Activated CD4-positive, alpha-beta T cell treated with anti-CD3 and anti-CD28 coated beads, Interleukin-2, amount 10 ng/mL, durations not matched to agents 24 days and 14 days (primary cell): ENCODE results near the gene CSRP1. TPM values are rescaled to one million over a fixed set of nuclear protein-coding genes. Genes with fewer than 3 reads are reported as not detected.
"Not testable (repeated sequence)": the region's sequence is repeated elsewhere in the genome, so short reads cannot be mapped to it uniquely, and the experiment has no call there.

Experiments
- DNase-seq: peaks from one replicate; pipeline ENCODE4 v3.0.0; 2022
- H3K27ac Mint-ChIP-seq: one replicate; pipeline ENCODE4 v1.8.0; 2022; ENCODE audit warnings: mild to moderate bottlenecking, mixed read lengths
- H3K27me3 Mint-ChIP-seq: one replicate; pipeline ENCODE4 v1.8.0; 2022; ENCODE audit warnings: mixed read lengths
- H3K36me3 Mint-ChIP-seq: one replicate; pipeline ENCODE4 v1.8.0; 2022; ENCODE audit warnings: low read depth, mild to moderate bottlenecking, mixed read lengths
- H3K4me1 Mint-ChIP-seq: one replicate; pipeline ENCODE4 v1.8.0; 2021; ENCODE audit warnings: mixed read lengths
- H3K4me3 Mint-ChIP-seq: one replicate; pipeline ENCODE4 v1.8.0; 2022; ENCODE audit warnings: mild to moderate bottlenecking, moderate library complexity, mixed read lengths
- H3K9me3 Mint-ChIP-seq: one replicate; pipeline ENCODE4 v1.8.0; 2021; ENCODE audit warnings: mixed read lengths
- intact Hi-C: fragments of 100-400 bp; cut with micrococcal nuclease; formaldehyde crosslinking; loops from one replicate; pipeline ENCODE4 v1.15.1; 2023
- total RNA-seq: library from RNA; stranded (reverse); gene quantifications from 2 replicates; pipeline ENCODE4 v1.2.3, GENCODE V29; 2022

The CSRP1 gene
- total RNA-seq, 1 donor from 2014 or later = 59.0 TPM

DNA sequence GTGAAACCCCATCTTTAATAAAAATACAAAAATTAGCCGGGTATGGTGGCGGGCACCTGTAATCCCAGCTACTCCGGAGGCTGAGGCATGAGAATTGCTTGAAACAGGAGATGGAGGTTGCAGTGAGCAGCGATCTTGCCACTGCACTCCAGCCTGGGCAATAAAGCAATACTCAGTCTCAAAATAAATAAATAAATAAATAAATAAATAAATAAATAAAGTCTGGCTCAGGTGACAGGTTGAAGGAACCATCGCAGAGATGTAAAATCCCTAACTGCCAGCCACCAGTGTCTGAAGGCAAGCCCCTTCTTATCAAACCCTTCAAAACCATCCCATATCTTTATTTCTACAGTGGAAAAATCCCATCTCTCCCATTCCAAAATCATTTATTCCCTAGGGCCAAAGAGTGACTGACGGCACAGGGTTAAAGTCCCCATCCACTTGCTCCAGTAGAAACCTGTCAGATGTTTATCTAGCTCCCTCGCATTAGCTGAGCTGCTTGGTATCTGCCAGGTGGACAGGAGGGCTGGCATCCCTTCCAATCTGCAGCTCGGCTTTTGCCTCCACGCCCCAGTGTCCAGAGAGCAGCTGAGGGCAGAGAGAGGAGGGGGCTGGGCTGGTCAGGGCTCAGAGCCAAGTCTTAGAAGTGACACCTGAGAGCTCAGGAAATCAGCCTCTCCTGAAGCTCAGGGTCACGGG, 5.0 kb downstream of the CSRP1 start:
- no peak overlapping the region for H3K4me3 Mint-ChIP-seq

DNA sequence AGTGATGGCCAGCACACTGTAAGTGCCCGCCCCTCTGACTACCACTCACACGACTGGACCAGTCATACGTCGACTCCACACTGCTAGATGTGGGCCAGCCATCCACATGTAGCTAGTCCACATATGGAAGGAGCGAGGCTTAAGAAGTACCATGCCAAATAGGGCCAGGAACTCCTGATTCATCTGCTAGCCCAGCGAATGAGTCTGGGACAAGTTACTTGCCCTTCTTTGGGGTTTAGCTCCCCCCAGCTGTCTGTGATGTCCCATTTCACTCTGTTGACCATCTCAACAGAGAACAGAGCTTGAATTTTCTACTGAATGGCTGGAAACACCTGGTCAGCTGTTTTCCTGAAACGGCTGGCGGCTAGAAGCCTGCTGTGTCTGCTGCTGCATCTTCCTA, 5.8 kb downstream of the CSRP1 start:
- DNase-seq = no peak
- intact Hi-C loops = no loop called here
- no peak overlapping the region for H3K27ac Mint-ChIP-seq
- no peaks in the 10 kb centered on the region for H3K9me3 Mint-ChIP-seq
- no peak overlapping the region for H3K4me3 Mint-ChIP-seq
- no peaks in the 10 kb centered on the region for H3K27me3 Mint-ChIP-seq
- H3K36me3 Mint-ChIP-seq = peaks cover 9% of the 10 kb centered on the region
- H3K4me1 Mint-ChIP-seq = peaks cover 20% of the 10 kb centered on the region

More for the DNA sequence above, 5.0 kb downstream of the CSRP1 start:
- H3K27me3 Mint-ChIP-seq = no peaks in the 10 kb centered on the region
- no peaks in the 10 kb centered on the region for H3K9me3 Mint-ChIP-seq
- H3K36me3 Mint-ChIP-seq = peaks cover 9% of the 10 kb centered on the region
- peaks cover 22% of the 10 kb centered on the region for H3K4me1 Mint-ChIP-seq
- DNase-seq = no peak
- no peak overlapping the region for H3K27ac Mint-ChIP-seq
- intact Hi-C loops = no loop called here

DNA sequence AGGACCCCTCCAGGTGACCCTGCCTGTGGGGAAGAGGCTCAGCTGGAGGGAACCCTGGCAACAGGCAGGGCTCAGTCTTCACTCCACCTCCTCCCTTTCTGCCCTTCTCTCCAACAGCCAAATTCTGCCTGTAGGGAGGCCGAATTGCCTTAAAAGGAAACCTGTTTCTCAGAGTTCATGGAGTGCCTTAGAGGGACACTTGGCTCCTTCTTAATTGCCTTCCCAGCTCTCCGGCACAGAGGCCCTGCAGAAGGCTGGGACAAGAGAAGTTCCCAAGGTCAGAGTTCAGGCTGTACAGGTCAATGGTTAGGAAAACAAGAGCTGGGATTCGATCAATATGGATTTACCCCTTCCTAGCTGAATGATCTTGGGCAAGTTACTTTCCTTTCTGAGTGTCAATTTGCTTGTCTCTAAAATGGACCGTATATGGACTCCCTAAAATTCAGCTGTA, 6.2 kb downstream of the CSRP1 start:
- intact Hi-C loops = no loop called here
- no peak overlapping the region for H3K27ac Mint-ChIP-seq
- H3K4me3 Mint-ChIP-seq = no peak overlapping the region
- no peaks in the 10 kb centered on the region for H3K9me3 Mint-ChIP-seq
- peaks cover 15% of the 10 kb centered on the region for H3K4me1 Mint-ChIP-seq
- H3K36me3 Mint-ChIP-seq = peaks cover 12% of the 10 kb centered on the region
- DNase-seq = no peak
- H3K27me3 Mint-ChIP-seq = no peaks in the 10 kb centered on the region

DNA sequence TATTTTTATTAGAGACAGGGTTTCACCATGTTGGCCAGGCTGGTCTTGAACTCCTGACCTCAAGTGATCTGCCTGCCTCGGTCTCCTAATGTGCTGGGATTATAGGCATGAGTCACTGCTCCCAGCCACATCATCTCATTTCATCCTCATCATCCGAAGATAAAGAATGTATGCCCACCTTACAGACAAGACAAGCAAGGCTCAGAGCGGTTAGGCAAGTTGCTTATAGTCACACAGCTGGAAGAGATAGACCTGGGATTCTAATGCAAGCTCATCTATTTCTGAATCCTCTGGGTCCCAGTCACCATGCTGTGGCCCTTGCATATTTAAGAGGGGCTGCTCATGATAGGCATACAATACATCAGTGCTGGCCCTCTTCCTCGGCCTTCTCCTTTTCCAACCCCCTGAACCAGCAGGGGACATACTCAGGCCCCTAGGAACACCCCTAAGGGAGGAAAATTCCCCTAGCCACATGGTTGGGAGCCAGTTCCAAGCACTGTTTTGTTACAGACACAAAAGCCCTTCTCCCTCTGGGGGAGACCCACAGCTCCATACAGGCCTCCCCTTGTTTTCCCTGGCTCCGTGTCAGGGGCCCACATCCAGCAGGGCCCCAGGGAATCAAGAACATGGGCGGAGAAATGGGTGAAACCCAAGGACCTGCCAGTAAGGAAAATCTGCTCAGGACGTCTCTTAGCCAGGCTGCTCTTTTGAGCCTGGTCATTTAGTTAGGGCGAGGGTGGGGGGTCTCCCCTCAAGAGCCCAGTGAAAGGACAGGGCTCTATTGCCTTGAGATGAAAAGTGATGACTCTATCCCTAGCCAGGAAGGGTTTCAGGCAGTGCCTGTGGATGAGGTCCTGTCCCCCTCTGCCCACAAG, 6.9 kb downstream of the CSRP1 start:
- Mint-ChIP-seq H3K9me3 (no peaks in the 10 kb centered on the region), H3K27ac (no peak overlapping the region), H3K4me3 (no peak overlapping the region), H3K4me1 (peaks cover 9% of the 10 kb centered on the region), H3K36me3 (peaks cover 13% of the 10 kb centered on the region), H3K27me3 (no peaks in the 10 kb centered on the region)
- no peak for DNase-seq
- intact Hi-C loops = no loop called here

DNA sequence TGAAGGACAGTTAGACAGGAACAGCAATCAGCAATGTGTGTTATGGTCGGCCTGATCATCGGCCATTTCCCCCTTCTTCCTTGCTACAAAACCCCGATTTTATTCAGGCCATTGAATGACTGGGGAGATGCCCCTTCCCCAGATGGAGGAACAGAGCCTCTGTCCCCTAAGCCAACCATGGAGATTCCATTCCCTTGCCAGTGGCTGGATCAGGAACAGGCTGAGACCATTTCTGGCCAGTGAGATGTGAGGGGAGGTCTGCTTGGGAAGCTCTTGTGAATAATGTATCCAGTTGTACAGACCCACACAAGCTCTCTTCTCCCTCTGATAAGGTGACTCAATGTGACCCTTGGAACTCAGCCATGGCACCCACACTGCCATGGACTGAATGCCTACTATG, 7.7 kb downstream of the CSRP1 start:
- Mint-ChIP-seq H3K4me1 (peaks cover 5% of the 10 kb centered on the region), H3K27me3 (no peaks in the 10 kb centered on the region), H3K36me3 (peaks cover 20% of the 10 kb centered on the region), H3K27ac (no peak overlapping the region), H3K9me3 (no peaks in the 10 kb centered on the region), H3K4me3 (no peak overlapping the region)
- intact Hi-C loops = no loop called here
- no peak for DNase-seq

DNA sequence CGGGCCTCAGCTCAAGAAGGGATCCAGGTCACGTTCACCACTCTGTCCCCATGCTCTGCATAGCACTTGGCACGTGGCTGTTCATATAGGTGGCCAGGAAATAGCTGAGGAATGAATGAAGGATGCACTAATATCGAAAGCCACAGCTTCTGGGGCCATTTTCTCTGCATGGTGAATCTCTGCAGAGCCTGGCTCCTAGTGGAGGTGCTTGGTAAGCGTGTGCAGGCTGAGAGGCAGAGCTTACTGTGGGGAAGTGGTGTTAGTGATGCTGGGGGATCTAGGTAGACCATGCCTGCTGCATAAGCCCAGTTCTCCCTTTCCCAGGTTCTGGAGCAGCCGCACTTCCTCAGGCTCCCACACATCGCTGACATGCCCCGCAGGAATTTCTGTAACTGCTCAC, 8.3 kb downstream of the CSRP1 start:
- Mint-ChIP-seq H3K27ac (no peak overlapping the region), H3K9me3 (no peaks in the 10 kb centered on the region), H3K27me3 (no peaks in the 10 kb centered on the region), H3K36me3 (peaks cover 24% of the 10 kb centered on the region), H3K4me3 (no peak overlapping the region), H3K4me1 (peaks cover 4% of the 10 kb centered on the region)
- intact Hi-C loops = no loop called here
- no peak for DNase-seq

DNA sequence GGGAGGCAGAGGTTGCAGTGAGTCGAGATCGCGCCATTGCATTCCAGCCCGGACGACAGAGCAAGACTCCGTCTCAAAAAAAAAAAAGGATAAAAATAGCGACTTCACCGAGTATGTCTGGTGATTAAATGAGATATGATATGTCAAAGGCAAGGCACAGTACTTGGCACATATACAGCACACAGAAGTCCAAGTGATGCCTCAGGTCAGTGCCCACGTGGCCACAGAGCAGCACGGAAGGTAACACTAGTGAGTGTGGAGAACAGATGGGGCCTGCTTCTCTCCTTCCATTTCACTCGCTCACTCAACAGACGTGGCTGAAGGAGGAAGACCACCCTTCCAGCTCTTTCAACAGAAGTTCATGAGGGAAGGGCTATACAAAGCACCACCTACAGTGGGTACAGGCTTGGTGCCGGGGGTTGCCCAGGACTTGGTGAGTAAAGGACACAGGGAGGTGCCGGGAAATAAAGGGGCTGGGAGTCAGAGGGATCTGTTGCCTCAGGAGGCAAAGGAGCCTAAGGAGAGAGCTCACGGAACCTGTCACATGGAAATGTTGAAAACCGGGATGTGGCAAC, 8.9 kb downstream of the CSRP1 start:
- Mint-ChIP-seq H3K27me3 (no peaks in the 10 kb centered on the region), H3K4me1 (peaks cover 4% of the 10 kb centered on the region), H3K4me3 (no peak overlapping the region), H3K36me3 (peaks cover 28% of the 10 kb centered on the region), H3K27ac (no peak overlapping the region), H3K9me3 (no peaks in the 10 kb centered on the region)
- intact Hi-C loops = no loop called here
- no peak for DNase-seq

DNA sequence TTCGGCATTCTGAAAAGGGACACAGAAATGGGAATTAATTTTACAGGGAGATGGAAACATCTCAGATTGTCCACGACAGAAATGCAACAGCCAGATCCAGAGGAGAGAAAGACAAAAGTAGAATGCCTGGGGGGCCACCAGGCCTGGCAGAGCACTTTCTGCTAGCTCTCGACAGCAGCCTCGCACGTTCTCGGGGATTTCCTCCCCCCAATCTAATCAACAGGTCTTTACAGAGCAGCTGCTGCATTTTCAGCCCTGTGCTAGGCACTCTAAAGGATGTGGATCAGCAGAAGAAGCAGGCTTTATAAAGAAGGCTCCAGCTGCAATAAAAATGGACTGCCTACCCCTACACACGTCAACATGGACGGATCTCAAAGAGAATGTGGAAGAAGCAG, 10.6 kb downstream of the CSRP1 start:
- Mint-ChIP-seq H3K27ac (no peak overlapping the region), H3K9me3 (no peaks in the 10 kb centered on the region), H3K36me3 (peaks cover 25% of the 10 kb centered on the region), H3K27me3 (no peaks in the 10 kb centered on the region), H3K4me1 (peaks cover 1% of the 10 kb centered on the region), H3K4me3 (no peak overlapping the region)
- intact Hi-C loops = no loop called here
- no peak for DNase-seq

DNA sequence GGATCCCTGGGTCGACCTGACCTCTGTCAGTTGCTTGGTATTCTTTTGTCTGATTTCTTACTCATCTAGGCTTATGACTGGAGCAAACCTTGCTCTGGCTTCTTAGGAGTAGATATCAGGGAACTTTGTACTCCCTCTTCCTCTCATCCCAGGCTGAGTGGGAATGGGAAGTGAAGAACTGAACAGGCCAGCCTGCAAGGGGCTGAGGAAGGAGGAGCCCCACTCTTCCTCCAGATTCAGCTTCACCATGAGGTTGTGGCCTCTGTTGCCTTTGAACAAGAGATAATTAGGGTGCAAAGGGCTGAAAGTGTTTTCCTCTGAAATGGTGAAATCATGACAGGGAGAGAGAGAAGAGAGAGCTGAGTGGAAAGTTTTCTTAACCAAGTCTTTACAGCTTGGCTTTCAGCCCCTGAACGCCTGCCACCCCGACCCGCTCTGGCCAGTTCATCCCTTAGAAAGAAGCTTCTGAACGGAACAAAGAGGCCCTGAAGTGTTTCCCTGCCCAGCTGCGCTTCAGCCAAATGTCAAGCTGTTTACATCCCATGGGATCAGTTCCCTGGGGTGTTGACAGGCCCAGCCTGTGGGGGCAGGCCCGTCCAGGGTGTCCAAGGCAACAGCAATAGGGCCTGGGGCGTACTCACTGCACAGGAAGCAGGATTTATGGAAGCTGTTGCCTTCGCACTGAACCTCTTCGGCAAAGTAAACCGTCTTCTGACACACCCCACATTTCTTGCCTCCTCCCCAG, 11.2 kb downstream of the CSRP1 start:
- Mint-ChIP-seq H3K36me3 (peaks cover 25% of the 10 kb centered on the region), H3K27me3 (no peaks in the 10 kb centered on the region), H3K27ac (no peak overlapping the region), H3K4me3 (no peak overlapping the region), H3K4me1 (peaks cover 1% of the 10 kb centered on the region), H3K9me3 (no peaks in the 10 kb centered on the region)
- intact Hi-C loops = no loop called here
- DNase-seq = no peak

DNA sequence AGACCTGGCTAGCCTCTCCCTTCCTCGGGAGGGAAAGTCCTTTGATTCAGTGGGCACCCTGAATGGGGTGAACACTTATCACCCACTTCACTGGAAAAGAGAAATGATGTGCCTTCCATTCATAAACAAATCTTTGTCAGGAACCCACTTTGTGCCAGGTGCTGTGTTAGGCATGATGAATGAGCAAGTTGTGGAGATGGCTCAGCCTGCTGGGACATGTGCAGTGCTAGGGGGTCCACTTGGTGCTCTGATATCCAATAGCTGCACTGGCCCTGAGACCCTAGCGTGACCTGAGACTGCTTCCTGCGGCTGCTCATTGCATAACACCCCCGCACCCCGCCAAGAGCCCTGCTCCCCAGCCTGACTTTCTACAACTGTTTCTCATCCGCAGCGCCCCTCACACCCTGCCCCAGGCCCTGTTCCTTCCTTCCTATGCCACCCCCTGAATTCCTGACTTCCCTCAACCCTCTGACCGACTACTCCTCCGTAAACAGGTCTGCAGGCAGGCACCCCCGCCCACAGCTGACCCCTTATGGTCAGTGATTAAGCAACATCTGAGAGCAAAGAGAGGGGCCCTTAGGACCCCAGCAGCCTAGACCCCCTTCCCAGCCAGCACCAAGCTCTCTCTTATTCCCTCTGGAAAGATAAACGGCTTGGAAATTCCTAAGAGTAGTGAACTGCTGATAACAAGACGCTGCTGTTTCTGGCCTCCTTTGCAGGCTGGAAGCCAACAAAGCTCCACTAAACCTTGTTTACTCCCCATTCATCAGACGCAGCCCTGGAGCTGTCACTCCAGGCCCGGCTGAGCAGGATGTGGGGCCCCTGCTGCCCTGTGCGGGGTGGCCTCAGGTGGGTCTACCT, 12.9 kb downstream of the CSRP1 start:
- Mint-ChIP-seq H3K9me3 (no peaks in the 10 kb centered on the region), H3K4me3 (no peak overlapping the region), H3K4me1 (peaks cover 1% of the 10 kb centered on the region), H3K36me3 (peaks cover 28% of the 10 kb centered on the region), H3K27ac (no peak overlapping the region), H3K27me3 (no peaks in the 10 kb centered on the region)
- DNase-seq = no peak
- intact Hi-C loops = no loop called here

DNA sequence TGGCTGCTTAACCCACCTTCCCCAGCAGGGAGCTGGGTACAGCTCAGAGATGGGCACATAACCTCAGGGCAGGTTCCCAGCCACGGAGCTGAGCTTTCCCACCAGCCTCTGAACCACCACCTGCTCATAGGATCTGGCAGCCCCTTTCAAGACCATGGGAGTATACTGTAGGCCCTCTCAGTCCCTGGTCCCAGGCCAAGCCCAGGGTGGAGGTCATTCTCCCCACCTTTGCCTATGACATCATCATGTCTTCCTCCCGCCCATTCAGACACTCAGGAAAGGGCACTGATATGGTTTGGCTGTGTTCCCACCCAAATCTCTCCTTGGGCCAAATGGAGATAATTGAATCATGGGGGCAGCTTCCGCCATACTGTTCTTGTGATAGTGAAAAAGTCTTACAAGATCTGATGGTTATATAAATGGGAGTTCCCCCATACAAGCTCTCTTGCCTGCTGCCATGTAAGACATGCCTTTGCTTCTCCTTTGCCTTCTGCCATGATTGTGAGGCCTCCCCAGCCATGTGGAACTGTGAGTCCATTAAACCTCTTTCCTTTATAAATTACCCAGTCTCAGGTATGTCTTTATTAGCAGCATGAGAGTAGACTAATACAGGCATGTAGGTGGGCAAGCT, 13.8 kb downstream of the CSRP1 start:
- intact Hi-C loops, H3K4me1 Mint-ChIP-seq, H3K9me3 Mint-ChIP-seq, H3K27ac Mint-ChIP-seq, H3K4me3 Mint-ChIP-seq, DNase-seq, H3K27me3 Mint-ChIP-seq: not testable (repeated sequence)
- H3K36me3 Mint-ChIP-seq = peaks cover 34% of the 10 kb centered on the region

DNA sequence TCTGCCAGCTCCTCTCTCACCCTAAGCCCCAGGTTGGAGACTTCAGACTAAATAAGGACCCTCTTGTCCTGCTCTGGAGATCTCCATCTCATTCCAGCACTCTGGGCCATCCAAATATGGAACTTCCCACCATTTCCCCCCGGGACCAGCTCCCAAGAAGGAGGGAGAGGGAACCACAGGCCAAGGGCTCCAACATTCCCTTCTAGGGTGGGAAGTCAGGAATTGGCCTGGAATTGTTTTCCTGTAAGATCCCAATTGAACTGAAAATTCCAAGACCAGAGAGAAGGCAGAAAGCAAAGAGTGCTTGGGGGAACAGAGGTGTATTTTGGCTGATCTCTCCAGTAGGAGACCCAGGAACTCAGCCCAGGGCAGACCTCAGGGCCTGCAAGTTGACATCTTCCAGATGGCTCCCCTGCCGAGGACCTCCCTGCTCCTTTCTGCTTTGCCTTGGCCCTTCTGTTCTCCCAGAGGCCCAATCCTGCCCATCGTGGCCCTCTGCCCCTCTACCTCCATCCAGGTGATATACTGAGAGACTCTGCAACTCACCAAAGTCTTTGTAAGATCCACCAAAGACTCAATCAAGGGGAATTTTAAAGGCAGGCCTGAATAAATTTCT, 14.9 kb downstream of the CSRP1 start:
- peaks cover 39% of the 10 kb centered on the region for H3K36me3 Mint-ChIP-seq
- H3K4me3 Mint-ChIP-seq = no peak overlapping the region
- no peaks in the 10 kb centered on the region for H3K9me3 Mint-ChIP-seq
- H3K27ac Mint-ChIP-seq = no peak overlapping the region
- H3K27me3 Mint-ChIP-seq = no peaks in the 10 kb centered on the region
- intact Hi-C loops = no loop called here
- no peak for DNase-seq
- peaks cover 1% of the 10 kb centered on the region for H3K4me1 Mint-ChIP-seq
